Measurements from ENCODE around the gene DHFR.

DHFR gene

GRCh38 chr5:80576383-80576782 lies 78.4 kb downstream of the DHFR start:
- Histone ChIP-seq H3K27me3 (ENCODE audit: low read depth) (peaks cover 4% of the 10 kb centered on the region), H3K4me3 (no peak overlapping the region), H3K9me3 (no peaks in the 10 kb centered on the region), H3K4me1 (no peaks in the 10 kb centered on the region), H3K36me3 (replicated peaks) (no peaks in the 10 kb centered on the region)
- no peak for DNase-seq (ENCODE audit: low spot score in 2 of 2)
- in situ Hi-C loops (cut with MboI; ENCODE audit: low sequenced_read_pairs) = no loop called here
